GM23338 (cell line): ENCODE measurements around the gene LRP10. TPM values are rescaled to one million over a fixed set of nuclear protein-coding genes. Genes with fewer than 3 reads are reported as not detected.

Source experiments
- ATAC-seq: fragments of 200-7000 bp; cut with Tn5 transposase; 3 replicates; pipeline ENCODE4 v1.9.1; 2020
- DNase-seq: peaks from one replicate; pipeline ENCODE4 v3.0.0-alpha.2; 2015; ENCODE audit warnings: low spot score
- H2AFZ ChIP-seq: fragments of 200-600 bp; sonication (generic); 2 replicates; pipeline ENCODE4 v1.8.0; 2016; ENCODE audit warnings: antibody characterized with exemption, mild to moderate bottlenecking, moderate library complexity
- H3F3A ChIP-seq: fragments of 200-600 bp; sonication (generic); replicated peaks from 2 replicates; pipeline ENCODE4 v1.8.0; 2017; ENCODE audit warnings: antibody characterized with exemption, mixed run types, low read depth
- H3K27ac ChIP-seq: fragments of 200-600 bp; sonication (generic); 2 replicates; pipeline ENCODE4 v1.6.1; 2016; ENCODE audit warnings: low read depth
- H3K27me3 ChIP-seq: fragments of 200-600 bp; sonication (generic); 2 replicates; pipeline ENCODE4 v1.8.0; 2016; ENCODE audit warnings: mild to moderate bottlenecking, mixed run types, moderate library complexity; ENCODE audit not compliant: insufficient read depth
- H3K36me3 ChIP-seq: fragments of 200-600 bp; sonication (generic); 2 replicates; pipeline ENCODE4 v1.8.0; 2016; ENCODE audit warnings: mild to moderate bottlenecking; ENCODE audit not compliant: insufficient read depth
- H3K4me1 ChIP-seq: fragments of 200-600 bp; sonication (generic); 2 replicates; pipeline ENCODE4 v1.8.0; 2016; ENCODE audit warnings: mild to moderate bottlenecking, moderate library complexity; ENCODE audit not compliant: insufficient read depth
- H3K4me2 ChIP-seq: fragments of 200-600 bp; sonication (generic); 2 replicates; pipeline ENCODE4 v1.7.1; 2017; ENCODE audit warnings: mixed run types
- H3K4me3 ChIP-seq: fragments of 200-600 bp; sonication (generic); 2 replicates; pipeline ENCODE4 v1.6.1; 2016; ENCODE audit warnings: mixed run types
- H3K79me2 ChIP-seq: fragments of 200-600 bp; sonication (generic); replicated peaks from 2 replicates; pipeline ENCODE4 v1.8.0; 2017; ENCODE audit warnings: mild to moderate bottlenecking; ENCODE audit not compliant: insufficient read depth
- H3K9me2 ChIP-seq: fragments of 200-600 bp; sonication (generic); 2 replicates; pipeline ENCODE4 v1.8.0; 2017; ENCODE audit not compliant: insufficient read depth
- H4K20me1 ChIP-seq: fragments of 200-600 bp; sonication (generic); replicated peaks from 2 replicates; pipeline ENCODE4 v1.8.0; 2017; ENCODE audit warnings: mild to moderate bottlenecking; ENCODE audit not compliant: insufficient read depth
- H3K27ac Mint-ChIP-seq: 2 replicates; pipeline ENCODE4 v1.8.0; 2020; ENCODE audit warnings: inconsistent platforms, mild to moderate bottlenecking, moderate library complexity, mixed read lengths
- H3K27me3 Mint-ChIP-seq: 3 replicates; pipeline ENCODE4 v1.8.0; 2022; ENCODE audit warnings: low read depth, mild to moderate bottlenecking, moderate library complexity, mixed read lengths, inconsistent platforms; ENCODE audit not compliant: insufficient read depth, poor library complexity
- H3K36me3 Mint-ChIP-seq: 3 replicates; pipeline ENCODE4 v1.8.0; 2021; ENCODE audit warnings: low read depth, mild to moderate bottlenecking, inconsistent platforms, moderate library complexity, mixed read lengths
- H3K4me1 Mint-ChIP-seq: 3 replicates; pipeline ENCODE4 v1.8.0; 2020; ENCODE audit warnings: mild to moderate bottlenecking, inconsistent platforms, mixed read lengths
- H3K4me3 Mint-ChIP-seq: 3 replicates; pipeline ENCODE4 v1.8.0; 2021; ENCODE audit warnings: moderate library complexity, mild to moderate bottlenecking, inconsistent platforms, mixed read lengths
- H3K9me3 Mint-ChIP-seq: 3 replicates; pipeline ENCODE4 v1.8.0; 2020; ENCODE audit warnings: moderate library complexity, mild to moderate bottlenecking, inconsistent platforms, mixed read lengths
- CREB1 ChIP-seq: fragments of 250-450 bp; sonication (Bioruptor Pico); IDR thresholded peaks from 2 replicates; pipeline ENCODE4 v1.5.0; 2020; ENCODE audit warnings: low read depth, mild to moderate bottlenecking, moderate library complexity
- EZH2 ChIP-seq: fragments of 200-600 bp; sonication (generic); IDR thresholded peaks from one replicate; pipeline ENCODE4 v1.8.0; 2017; ENCODE audit warnings: antibody characterized with exemption, mild to moderate bottlenecking, low read depth; ENCODE audit not compliant: unreplicated experiment
- EZH2phosphoT487 ChIP-seq: fragments of 200-600 bp; sonication (generic); IDR thresholded peaks from one replicate; pipeline ENCODE4 v1.8.1; 2018; ENCODE audit warnings: antibody characterized with exemption; ENCODE audit not compliant: unreplicated experiment
- JUNB ChIP-seq: IDR thresholded peaks from one replicate; pipeline ENCODE4 v1.6.1; 2016; ENCODE audit warnings: antibody characterized with exemption; ENCODE audit not compliant: unreplicated experiment
- NANOG ChIP-seq: IDR thresholded peaks from 2 replicates; pipeline ENCODE4 v1.6.1; 2016; ENCODE audit warnings: antibody characterized with exemption, borderline replicate concordance
- POLR2AphosphoS5 ChIP-seq: IDR thresholded peaks from 2 replicates; pipeline ENCODE4 v1.6.1; 2016; ENCODE audit warnings: antibody characterized with exemption, low read depth
- STAT1 ChIP-seq: IDR thresholded peaks from one replicate; pipeline ENCODE4 v1.6.1; 2016; ENCODE audit warnings: antibody characterized with exemption; ENCODE audit not compliant: unreplicated experiment
- ZNF331 ChIP-seq: fragments of 250-450 bp; sonication (Bioruptor Pico); IDR thresholded peaks from 2 replicates; pipeline ENCODE4 v1.5.0; 2020; ENCODE audit warnings: low read depth, mild to moderate bottlenecking, moderate library complexity
- polyA plus RNA-seq: library from polyadenylated mRNA; unstranded; fragments of >200 nt; fragmentation: Nextera tagmentation; extraction: Ambion mirVana; gene quantifications from 2 replicates; pipeline ENCODE4 v1.2.1, GENCODE V29; 2016
- total RNA-seq: library from RNA; depleted of rRNA; stranded (reverse); fragments of >200 nt; shearing (Covaris generic); gene quantifications from 2 replicates; pipeline ENCODE4 v1.2.3, GENCODE V29; 2014
- TF ChIP-seq, protein P1 (sequence below): IDR thresholded peaks from one replicate; pipeline ENCODE4 v1.6.1; 2018; ENCODE audit warnings: antibody characterized with exemption; ENCODE audit not compliant: unreplicated experiment
- TF ChIP-seq, protein P2 (sequence below), 2 experiments: fragments of 200-600 bp in 1 of 2; sonication (generic) in 1 of 2; conservative IDR thresholded peaks; 2 replicates each; pipeline versions ENCODE4 v1.5.1 to v1.6.1; 2016 to 2017; ENCODE audit warnings: antibody characterized with exemption in 2 of 2, low read depth in 2 of 2, mild to moderate bottlenecking in 2 of 2, moderate library complexity in 1 of 2
- TF ChIP-seq, protein P3 (sequence below): IDR thresholded peaks from 2 replicates; pipeline ENCODE4 v1.6.1; 2016; ENCODE audit warnings: antibody characterized with exemption

LRP10 gene
- total and polyA plus RNA-seq, 2 experiments from 2014 or later, result 6.4 to 18.1 TPM

DNA sequence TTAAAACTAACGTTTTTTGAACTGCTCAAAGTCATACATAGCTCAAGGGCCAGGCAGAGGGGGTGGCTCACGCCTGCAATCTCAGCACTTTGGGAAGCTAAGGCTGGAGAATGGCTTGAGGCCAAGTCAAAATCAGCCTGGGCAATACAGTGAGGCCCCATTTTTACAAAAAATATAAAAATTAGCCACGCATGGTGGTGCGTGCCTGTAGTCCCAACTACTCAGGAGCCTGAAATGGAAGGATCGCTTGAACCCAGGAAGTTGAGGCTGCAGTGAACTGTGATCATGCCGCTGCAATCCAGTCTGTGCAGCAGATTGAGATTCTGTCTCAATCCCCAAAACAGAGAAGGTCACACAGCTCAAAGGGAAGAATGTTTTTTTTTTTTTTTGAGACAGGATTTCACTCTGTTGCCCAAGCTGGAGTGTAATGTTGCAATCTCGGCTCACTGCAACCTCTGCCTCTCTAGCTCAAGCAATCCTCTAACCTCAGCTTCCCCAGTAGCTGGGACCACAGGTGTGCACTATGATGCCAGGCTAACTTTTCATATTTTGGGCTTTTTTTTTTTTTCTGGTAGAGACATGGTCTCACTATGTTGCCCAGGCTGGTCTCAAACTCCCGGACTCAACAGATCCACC lies 44.5 kb downstream of the LRP10 start (continued):
- TF ChIP-seq, protein P1, sequence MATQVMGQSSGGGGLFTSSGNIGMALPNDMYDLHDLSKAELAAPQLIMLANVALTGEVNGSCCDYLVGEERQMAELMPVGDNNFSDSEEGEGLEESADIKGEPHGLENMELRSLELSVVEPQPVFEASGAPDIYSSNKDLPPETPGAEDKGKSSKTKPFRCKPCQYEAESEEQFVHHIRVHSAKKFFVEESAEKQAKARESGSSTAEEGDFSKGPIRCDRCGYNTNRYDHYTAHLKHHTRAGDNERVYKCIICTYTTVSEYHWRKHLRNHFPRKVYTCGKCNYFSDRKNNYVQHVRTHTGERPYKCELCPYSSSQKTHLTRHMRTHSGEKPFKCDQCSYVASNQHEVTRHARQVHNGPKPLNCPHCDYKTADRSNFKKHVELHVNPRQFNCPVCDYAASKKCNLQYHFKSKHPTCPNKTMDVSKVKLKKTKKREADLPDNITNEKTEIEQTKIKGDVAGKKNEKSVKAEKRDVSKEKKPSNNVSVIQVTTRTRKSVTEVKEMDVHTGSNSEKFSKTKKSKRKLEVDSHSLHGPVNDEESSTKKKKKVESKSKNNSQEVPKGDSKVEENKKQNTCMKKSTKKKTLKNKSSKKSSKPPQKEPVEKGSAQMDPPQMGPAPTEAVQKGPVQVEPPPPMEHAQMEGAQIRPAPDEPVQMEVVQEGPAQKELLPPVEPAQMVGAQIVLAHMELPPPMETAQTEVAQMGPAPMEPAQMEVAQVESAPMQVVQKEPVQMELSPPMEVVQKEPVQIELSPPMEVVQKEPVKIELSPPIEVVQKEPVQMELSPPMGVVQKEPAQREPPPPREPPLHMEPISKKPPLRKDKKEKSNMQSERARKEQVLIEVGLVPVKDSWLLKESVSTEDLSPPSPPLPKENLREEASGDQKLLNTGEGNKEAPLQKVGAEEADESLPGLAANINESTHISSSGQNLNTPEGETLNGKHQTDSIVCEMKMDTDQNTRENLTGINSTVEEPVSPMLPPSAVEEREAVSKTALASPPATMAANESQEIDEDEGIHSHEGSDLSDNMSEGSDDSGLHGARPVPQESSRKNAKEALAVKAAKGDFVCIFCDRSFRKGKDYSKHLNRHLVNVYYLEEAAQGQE, result no peak
- TF ChIP-seq STAT1 (no peak), NANOG (no peak), POLR2AphosphoS5 (no peak), JUNB (no peak)
- TF ChIP-seq, protein P2, sequence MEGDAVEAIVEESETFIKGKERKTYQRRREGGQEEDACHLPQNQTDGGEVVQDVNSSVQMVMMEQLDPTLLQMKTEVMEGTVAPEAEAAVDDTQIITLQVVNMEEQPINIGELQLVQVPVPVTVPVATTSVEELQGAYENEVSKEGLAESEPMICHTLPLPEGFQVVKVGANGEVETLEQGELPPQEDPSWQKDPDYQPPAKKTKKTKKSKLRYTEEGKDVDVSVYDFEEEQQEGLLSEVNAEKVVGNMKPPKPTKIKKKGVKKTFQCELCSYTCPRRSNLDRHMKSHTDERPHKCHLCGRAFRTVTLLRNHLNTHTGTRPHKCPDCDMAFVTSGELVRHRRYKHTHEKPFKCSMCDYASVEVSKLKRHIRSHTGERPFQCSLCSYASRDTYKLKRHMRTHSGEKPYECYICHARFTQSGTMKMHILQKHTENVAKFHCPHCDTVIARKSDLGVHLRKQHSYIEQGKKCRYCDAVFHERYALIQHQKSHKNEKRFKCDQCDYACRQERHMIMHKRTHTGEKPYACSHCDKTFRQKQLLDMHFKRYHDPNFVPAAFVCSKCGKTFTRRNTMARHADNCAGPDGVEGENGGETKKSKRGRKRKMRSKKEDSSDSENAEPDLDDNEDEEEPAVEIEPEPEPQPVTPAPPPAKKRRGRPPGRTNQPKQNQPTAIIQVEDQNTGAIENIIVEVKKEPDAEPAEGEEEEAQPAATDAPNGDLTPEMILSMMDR (conservative IDR thresholded peaks at IDR 0.05; ENCODE audit: low read depth in 2 of 2), result no peak
- TF ChIP-seq, protein P3, sequence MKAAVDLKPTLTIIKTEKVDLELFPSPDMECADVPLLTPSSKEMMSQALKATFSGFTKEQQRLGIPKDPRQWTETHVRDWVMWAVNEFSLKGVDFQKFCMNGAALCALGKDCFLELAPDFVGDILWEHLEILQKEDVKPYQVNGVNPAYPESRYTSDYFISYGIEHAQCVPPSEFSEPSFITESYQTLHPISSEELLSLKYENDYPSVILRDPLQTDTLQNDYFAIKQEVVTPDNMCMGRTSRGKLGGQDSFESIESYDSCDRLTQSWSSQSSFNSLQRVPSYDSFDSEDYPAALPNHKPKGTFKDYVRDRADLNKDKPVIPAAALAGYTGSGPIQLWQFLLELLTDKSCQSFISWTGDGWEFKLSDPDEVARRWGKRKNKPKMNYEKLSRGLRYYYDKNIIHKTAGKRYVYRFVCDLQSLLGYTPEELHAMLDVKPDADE, result no peak

DNA sequence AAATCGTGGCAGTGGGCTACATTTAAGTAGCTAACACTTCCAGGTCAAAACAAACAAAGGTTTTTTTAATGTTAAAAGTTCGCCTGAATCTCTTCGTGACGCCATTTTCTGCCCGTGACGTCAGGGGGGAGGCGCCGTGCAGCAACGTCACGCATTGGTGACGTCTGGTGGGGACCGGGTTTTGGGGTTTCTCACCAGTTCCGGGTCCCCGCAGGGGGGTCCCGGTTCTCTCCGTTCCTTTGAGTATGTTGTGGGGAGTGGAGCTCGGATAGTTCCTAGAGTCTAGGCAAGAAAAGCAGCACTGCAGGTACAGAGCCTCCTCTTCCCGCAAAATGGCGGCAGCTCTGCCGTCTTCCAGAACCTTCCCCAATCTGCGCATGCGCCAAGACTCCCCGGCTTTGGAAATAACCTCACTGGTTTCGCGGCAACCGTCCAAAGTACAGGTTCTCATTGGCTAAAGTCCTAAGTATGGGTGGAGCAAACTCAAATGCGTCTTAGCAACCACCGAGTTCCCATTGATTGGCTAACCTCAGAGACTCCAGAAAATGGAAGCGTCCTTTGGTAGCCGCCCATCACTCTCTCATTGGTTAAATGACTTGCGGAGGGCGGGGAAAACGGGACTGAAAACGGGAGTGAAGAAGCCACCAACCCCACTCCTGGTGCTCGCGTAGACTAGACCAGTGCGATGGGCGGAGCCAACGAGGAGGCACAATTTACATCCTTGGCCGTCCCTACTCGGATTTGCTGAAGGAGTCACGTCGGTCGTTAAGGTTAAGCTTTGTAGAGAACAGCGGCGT lies 47.5 kb downstream of the LRP10 start, which contains the start of gene RBM23:
TSS of gene RBM23 (minus strand) at position 346 of the 797 bp plus-strand sequence.
- H3K4me1 Mint-ChIP-seq, result peaks cover 11% of the 10 kb centered on the region; the same call in 2 of the 3 replicates
- DNase-seq, result peak; percentile 100

More for the DNA sequence above, 47.5 kb downstream of the LRP10 start, which contains the start of gene RBM23:
- ATAC-seq, result peak; percentile 97
- peaks cover 40% of the 10 kb centered on the region for H3K36me3 ChIP-seq
- H3K27ac ChIP-seq, result peak within 1 kb of the TSS; percentile 84
- H3K27ac Mint-ChIP-seq, result peak within 1 kb of the TSS; percentile 100
- peak within 1 kb of the TSS; percentile 63 for H3K4me3 ChIP-seq
- no peaks in the 10 kb centered on the region; the same call in 1 of the 2 replicates for H4K20me1 ChIP-seq
- peaks cover 14% of the 10 kb centered on the region for H3F3A ChIP-seq
- H3K27me3 Mint-ChIP-seq, result peaks cover 14% of the 10 kb centered on the region
- peaks cover 52% of the 10 kb centered on the region for H3K36me3 Mint-ChIP-seq
- no peaks in the 10 kb centered on the region; the same call in 2 of the 3 replicates for H3K9me3 Mint-ChIP-seq
- H3K4me3 Mint-ChIP-seq, result peak within 1 kb of the TSS; percentile 96
- peak within 1 kb of the TSS; percentile 84 for H3K4me2 ChIP-seq
- H2AFZ ChIP-seq, result peak within 1 kb of the TSS; percentile 61; the same call in 1 of the 2 replicates
- H3K27me3 ChIP-seq, result no peaks in the 10 kb centered on the region
- H3K4me1 ChIP-seq, result peaks cover 9% of the 10 kb centered on the region
- H3K9me2 ChIP-seq, result no peaks in the 10 kb centered on the region
- H3K79me2 ChIP-seq, result peaks cover 37% of the 10 kb centered on the region
- TF ChIP-seq EZH2phosphoT487 (no peak), ZNF331 (CRISPR knock-in tag) (no peak), EZH2 (no peak), POLR2AphosphoS5 (peak; percentile 42; the same call in 1 of the 2 replicates), CREB1 (peak; percentile 99)
- TF ChIP-seq, protein P3, result no peak
